ENCODE measurements around the gene MPL.

DNA sequence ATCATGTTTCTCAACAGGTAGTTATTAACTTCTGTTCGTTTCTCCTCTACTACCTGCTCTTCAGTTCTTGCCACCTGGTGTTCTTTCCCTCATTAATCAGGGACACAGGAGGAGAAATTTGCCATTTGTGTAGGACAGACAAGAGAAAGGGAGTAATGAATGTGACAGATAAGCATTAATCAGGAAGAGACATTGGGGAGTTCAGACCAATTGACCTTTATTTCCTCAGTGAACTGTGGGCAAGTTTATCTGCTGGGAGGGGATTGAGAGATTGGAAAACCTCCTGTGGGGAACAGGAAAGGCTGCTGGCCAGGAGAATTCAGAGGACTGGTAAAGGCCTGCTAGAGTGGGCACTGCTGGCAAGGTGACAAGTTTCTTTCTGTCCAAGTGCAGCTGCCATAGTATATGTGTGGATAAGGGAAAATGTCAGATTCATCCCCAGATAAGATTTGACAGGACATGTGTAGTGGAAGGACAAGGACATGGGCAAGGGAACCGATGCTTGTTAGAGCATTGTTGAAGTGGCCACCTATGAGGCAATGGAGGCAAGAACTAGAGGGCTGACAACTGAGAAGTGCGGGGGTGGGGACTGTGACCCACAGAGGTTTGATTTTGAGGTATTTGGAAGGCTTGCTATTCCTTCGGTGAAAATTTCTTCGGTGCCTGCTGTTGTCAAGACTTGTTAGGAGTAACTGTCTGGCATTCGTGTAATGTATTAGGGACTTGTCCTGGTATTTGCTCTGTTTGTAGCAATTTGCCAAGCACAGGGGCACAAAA, 64.7 kb downstream of the MPL start:
- TF ChIP-seq, protein P1, sequence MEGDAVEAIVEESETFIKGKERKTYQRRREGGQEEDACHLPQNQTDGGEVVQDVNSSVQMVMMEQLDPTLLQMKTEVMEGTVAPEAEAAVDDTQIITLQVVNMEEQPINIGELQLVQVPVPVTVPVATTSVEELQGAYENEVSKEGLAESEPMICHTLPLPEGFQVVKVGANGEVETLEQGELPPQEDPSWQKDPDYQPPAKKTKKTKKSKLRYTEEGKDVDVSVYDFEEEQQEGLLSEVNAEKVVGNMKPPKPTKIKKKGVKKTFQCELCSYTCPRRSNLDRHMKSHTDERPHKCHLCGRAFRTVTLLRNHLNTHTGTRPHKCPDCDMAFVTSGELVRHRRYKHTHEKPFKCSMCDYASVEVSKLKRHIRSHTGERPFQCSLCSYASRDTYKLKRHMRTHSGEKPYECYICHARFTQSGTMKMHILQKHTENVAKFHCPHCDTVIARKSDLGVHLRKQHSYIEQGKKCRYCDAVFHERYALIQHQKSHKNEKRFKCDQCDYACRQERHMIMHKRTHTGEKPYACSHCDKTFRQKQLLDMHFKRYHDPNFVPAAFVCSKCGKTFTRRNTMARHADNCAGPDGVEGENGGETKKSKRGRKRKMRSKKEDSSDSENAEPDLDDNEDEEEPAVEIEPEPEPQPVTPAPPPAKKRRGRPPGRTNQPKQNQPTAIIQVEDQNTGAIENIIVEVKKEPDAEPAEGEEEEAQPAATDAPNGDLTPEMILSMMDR (IDR thresholded peaks at IDR 0.05): no peak
- TF ChIP-seq POLR2AphosphoS5 (IDR thresholded peaks at IDR 0.05; ENCODE audit: low read depth, low read length) (no peak), GABPA (IDR thresholded peaks at IDR 0.05; ENCODE audit: low read depth) (no peak), FOXJ3 (CRISPR knock-in tag; IDR thresholded peaks at IDR 0.05) (no peak), EZH2phosphoT487 (IDR thresholded peaks at IDR 0.05; ENCODE audit: borderline replicate concordance, low read depth) (no peak), RAD21 (IDR thresholded peaks at IDR 0.05; ENCODE audit: low read length) (no peak), EP300 (IDR thresholded peaks at IDR 0.05; ENCODE audit: borderline replicate concordance in 1 of 2, low read depth in 1 of 2, low read length in 1 of 2) (no peak), FOXM1 (IDR thresholded peaks at IDR 0.05; ENCODE audit: low read depth) (no peak), FOSL2 (IDR thresholded peaks at IDR 0.05; ENCODE audit: borderline replicate concordance, low read depth) (no peak), MXI1 (IDR thresholded peaks at IDR 0.05; ENCODE audit: low read depth, low read length) (peak; percentile 82; the same call in 1 of the 2 replicates)
- TF ChIP-seq, protein P2, sequence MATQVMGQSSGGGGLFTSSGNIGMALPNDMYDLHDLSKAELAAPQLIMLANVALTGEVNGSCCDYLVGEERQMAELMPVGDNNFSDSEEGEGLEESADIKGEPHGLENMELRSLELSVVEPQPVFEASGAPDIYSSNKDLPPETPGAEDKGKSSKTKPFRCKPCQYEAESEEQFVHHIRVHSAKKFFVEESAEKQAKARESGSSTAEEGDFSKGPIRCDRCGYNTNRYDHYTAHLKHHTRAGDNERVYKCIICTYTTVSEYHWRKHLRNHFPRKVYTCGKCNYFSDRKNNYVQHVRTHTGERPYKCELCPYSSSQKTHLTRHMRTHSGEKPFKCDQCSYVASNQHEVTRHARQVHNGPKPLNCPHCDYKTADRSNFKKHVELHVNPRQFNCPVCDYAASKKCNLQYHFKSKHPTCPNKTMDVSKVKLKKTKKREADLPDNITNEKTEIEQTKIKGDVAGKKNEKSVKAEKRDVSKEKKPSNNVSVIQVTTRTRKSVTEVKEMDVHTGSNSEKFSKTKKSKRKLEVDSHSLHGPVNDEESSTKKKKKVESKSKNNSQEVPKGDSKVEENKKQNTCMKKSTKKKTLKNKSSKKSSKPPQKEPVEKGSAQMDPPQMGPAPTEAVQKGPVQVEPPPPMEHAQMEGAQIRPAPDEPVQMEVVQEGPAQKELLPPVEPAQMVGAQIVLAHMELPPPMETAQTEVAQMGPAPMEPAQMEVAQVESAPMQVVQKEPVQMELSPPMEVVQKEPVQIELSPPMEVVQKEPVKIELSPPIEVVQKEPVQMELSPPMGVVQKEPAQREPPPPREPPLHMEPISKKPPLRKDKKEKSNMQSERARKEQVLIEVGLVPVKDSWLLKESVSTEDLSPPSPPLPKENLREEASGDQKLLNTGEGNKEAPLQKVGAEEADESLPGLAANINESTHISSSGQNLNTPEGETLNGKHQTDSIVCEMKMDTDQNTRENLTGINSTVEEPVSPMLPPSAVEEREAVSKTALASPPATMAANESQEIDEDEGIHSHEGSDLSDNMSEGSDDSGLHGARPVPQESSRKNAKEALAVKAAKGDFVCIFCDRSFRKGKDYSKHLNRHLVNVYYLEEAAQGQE (IDR thresholded peaks at IDR 0.05; ENCODE audit: low read depth, low read length): no peak
- TF ChIP-seq, protein P3, sequence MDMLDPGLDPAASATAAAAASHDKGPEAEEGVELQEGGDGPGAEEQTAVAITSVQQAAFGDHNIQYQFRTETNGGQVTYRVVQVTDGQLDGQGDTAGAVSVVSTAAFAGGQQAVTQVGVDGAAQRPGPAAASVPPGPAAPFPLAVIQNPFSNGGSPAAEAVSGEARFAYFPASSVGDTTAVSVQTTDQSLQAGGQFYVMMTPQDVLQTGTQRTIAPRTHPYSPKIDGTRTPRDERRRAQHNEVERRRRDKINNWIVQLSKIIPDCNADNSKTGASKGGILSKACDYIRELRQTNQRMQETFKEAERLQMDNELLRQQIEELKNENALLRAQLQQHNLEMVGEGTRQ (IDR thresholded peaks at IDR 0.05; ENCODE audit: borderline replicate concordance, low read depth, low read length): no peak
- TF ChIP-seq, protein P4, sequence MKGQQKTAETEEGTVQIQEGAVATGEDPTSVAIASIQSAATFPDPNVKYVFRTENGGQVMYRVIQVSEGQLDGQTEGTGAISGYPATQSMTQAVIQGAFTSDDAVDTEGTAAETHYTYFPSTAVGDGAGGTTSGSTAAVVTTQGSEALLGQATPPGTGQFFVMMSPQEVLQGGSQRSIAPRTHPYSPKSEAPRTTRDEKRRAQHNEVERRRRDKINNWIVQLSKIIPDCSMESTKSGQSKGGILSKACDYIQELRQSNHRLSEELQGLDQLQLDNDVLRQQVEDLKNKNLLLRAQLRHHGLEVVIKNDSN (IDR thresholded peaks at IDR 0.05; ENCODE audit: borderline replicate concordance, low read depth): no peak

Measured in SK-N-SH (cell line).